Suprapubic skin (tissue), 4 donors: Measurements from ENCODE around the gene TAP1. TPM values are rescaled to one million over a fixed set of nuclear protein-coding genes. Genes with fewer than 3 reads are reported as not detected.

ENCODE experiments used
- DNase-seq, 2 donors: peaks; one replicate each; pipeline ENCODE4 v3.0.0-alpha.2; 2019; ENCODE audit warnings: low spot score in 2 of 2
- H3K27ac ChIP-seq: fragments of 200-600 bp; sonication (generic); one replicate; pipeline ENCODE4 v1.5.1; 2019
- H3K27me3 ChIP-seq: fragments of 200-600 bp; sonication (generic); one replicate; pipeline ENCODE4 v1.5.1; 2019
- H3K36me3 ChIP-seq: fragments of 200-600 bp; sonication (generic); one replicate; pipeline ENCODE4 v1.5.1; 2019
- H3K4me1 ChIP-seq: fragments of 200-600 bp; sonication (generic); one replicate; pipeline ENCODE4 v1.5.1; 2019
- H3K4me3 ChIP-seq: fragments of 200-600 bp; sonication (generic); one replicate; pipeline ENCODE4 v1.5.1; 2019; ENCODE audit warnings: mild to moderate bottlenecking
- H3K9me3 ChIP-seq: fragments of 200-600 bp; sonication (generic); one replicate; pipeline ENCODE4 v1.5.1; 2019
- CTCF ChIP-seq, 2 donors: fragments of 200-600 bp in 1 of 2; fragments of 450-650 bp in 1 of 2; sonication (generic) in 1 of 2; IDR thresholded peaks; one replicate each; pipeline ENCODE4 v1.5.1; 2016 to 2019; ENCODE audit warnings: antibody characterized with exemption in 2 of 2, mild to moderate bottlenecking in 1 of 2, moderate library complexity in 1 of 2
- EP300 ChIP-seq: sonication (generic); formaldehyde crosslinking; IDR thresholded peaks from one replicate; pipeline ENCODE4 v1.6.1; 2017; ENCODE audit warnings: antibody characterized with exemption
- POLR2A ChIP-seq, 2 donors: fragments of 450-650 bp; IDR thresholded peaks; one replicate each; pipeline ENCODE4 v1.6.1; 2017; ENCODE audit warnings: antibody characterized with exemption in 2 of 2, mild to moderate bottlenecking in 2 of 2, moderate library complexity in 2 of 2
- POLR2AphosphoS5 ChIP-seq, 3 donors: sonication (generic); formaldehyde crosslinking; IDR thresholded peaks; one replicate each; pipeline ENCODE4 v1.6.1; 2017; ENCODE audit warnings: antibody characterized with exemption in 3 of 3
- WGBS: methylation state at CpG from one replicate; pipeline ENCODE4 v1.1.5; 2018; 5-methylcytosine and 5-hydroxymethylcytosine counted together
- total RNA-seq, 4 donors: library from RNA; depleted of rRNA; stranded (reverse); fragments of >200 nt; gene quantifications; one replicate each; pipeline ENCODE4 v1.1.0, GENCODE V29; 2016

The TAP1 gene
- total RNA-seq, 4 donors from 2014 or later = 90.7 to 126 (median 101) TPM

- peaks cover 54% of the 10 kb centered on the region for H3K36me3 ChIP-seq
- 1% methylated on average over 38 of the region's 40 CpGs for WGBS
- no peaks in the 10 kb centered on the region for H3K27me3 ChIP-seq
- DNase-seq = peak; percentile 97 to 98
- TF ChIP-seq EP300 = no peak
- peak; percentile 5 to 11 for TF ChIP-seq CTCF (IDR thresholded peaks at IDR 0.05)
- TF ChIP-seq POLR2A (IDR thresholded peaks at IDR 0.05) = peak in 1 of 2 donors; percentile 71
- peak; percentile 71 to 84 (median 78) for TF ChIP-seq POLR2AphosphoS5 (IDR thresholded peaks at IDR 0.05)
- peak within 1 kb of the TSS; percentile 95 for H3K27ac ChIP-seq
- peaks cover 33% of the 10 kb centered on the region for H3K4me1 ChIP-seq
- peak within 1 kb of the TSS; percentile 69 for H3K4me3 ChIP-seq
- H3K9me3 ChIP-seq = no peaks in the 10 kb centered on the region
Observed at GRCh38 chr6:32843979-32844838, 9.3 kb downstream of the TAP1 start, which contains the start of gene PSMB8. Gene PSMB8, minus strand, starts transcription at chr6:32844047. Its CDS starts 51 bp downstream, at chr6:32843996.

- Histone ChIP-seq H3K4me1 (peaks cover 33% of the 10 kb centered on the region), H3K27me3 (no peaks in the 10 kb centered on the region), H3K4me3 (peak overlapping the region; percentile 69), H3K36me3 (peaks cover 48% of the 10 kb centered on the region), H3K27ac (peak overlapping the region; percentile 95), H3K9me3 (no peaks in the 10 kb centered on the region)
- WGBS = 4% methylated on average over 27 of the region's 28 CpGs
- DNase-seq = no peak
- TF ChIP-seq CTCF (IDR thresholded peaks at IDR 0.05) (no peak), POLR2AphosphoS5 (IDR thresholded peaks at IDR 0.05) (no peak)
Observed at GRCh38 chr6:32843331-32843978, 10.0 kb downstream of the TAP1 start.

DNA sequence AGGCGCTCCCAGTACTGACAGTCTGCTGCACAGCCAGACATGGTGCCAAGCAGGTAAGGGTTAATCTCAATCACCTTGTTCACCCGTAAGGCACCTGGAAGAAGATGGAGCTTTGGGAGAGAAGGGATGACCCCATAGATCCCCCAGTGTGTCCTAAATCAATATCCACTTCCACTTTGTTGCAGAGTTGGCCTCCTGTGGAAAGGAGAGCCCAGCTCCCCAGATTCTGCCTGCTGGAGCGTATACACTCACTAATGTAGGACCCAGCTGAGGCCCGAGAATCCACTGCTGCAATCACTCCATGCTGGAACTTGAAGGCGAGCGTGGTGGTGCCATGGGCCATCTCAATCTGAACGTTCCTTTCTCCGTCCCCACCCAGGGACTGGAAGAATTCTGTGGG lies 10.8 kb downstream of the TAP1 start:
- peaks cover 37% of the 10 kb centered on the region for H3K4me1 ChIP-seq
- WGBS = 50% methylated on average over 8 of the region's 8 CpGs
- no peaks in the 10 kb centered on the region for H3K9me3 ChIP-seq
- H3K36me3 ChIP-seq = peaks cover 41% of the 10 kb centered on the region
- no peak for DNase-seq
- H3K27ac ChIP-seq = no peak overlapping the region
- peak overlapping the region; percentile 69 for H3K4me3 ChIP-seq
- TF ChIP-seq CTCF (IDR thresholded peaks at IDR 0.05) (no peak), POLR2AphosphoS5 (IDR thresholded peaks at IDR 0.05) (no peak), EP300 (no peak), POLR2A (IDR thresholded peaks at IDR 0.05) (no peak)
- H3K27me3 ChIP-seq = no peaks in the 10 kb centered on the region

- WGBS = 88% methylated on average over 6 of the region's 6 CpGs
- H3K9me3 ChIP-seq = no peaks in the 10 kb centered on the region
- no peak for DNase-seq
- no peaks in the 10 kb centered on the region for H3K27me3 ChIP-seq
- H3K4me1 ChIP-seq = peaks cover 43% of the 10 kb centered on the region
- H3K27ac ChIP-seq = no peak overlapping the region
- peak overlapping the region; percentile 69 for H3K4me3 ChIP-seq
- TF ChIP-seq POLR2A (IDR thresholded peaks at IDR 0.05) = no peak
- no peak for TF ChIP-seq CTCF (IDR thresholded peaks at IDR 0.05)
- TF ChIP-seq EP300 = no peak
- peaks cover 35% of the 10 kb centered on the region for H3K36me3 ChIP-seq
Observed at GRCh38 chr6:32842021-32842650, 11.4 kb downstream of the TAP1 start.
